ENCODE measurements around the gene RAP1GDS1. TPM values are rescaled to one million over a fixed set of nuclear protein-coding genes. Genes with fewer than 3 reads are reported as not detected.

Gene RAP1GDS1
- polyA plus RNA-seq, 1 of the 3 experiments (the other 2 are of a cell fraction) = 25.6 TPM

- POLR2A ChIA-PET = no interaction called here
- no peak overlapping the region for H2AFZ ChIP-seq (ENCODE audit: low read depth)
- TF ChIP-seq GATA2 (CRISPR knock-in tag; IDR thresholded peaks at IDR 0.05) = no peak
- no peak for TF ChIP-seq EP300 (IDR thresholded peaks at IDR 0.05; ENCODE audit: borderline replicate concordance in 1 of 2, low read depth in 1 of 2, low read length in 1 of 2)
- TF ChIP-seq MAX (IDR thresholded peaks at IDR 0.05; ENCODE audit: low read depth) = no peak
- no peak for TF ChIP-seq MEF2A (IDR thresholded peaks at IDR 0.05; ENCODE audit: borderline replicate concordance, low read depth)
- TF ChIP-seq, protein P1, sequence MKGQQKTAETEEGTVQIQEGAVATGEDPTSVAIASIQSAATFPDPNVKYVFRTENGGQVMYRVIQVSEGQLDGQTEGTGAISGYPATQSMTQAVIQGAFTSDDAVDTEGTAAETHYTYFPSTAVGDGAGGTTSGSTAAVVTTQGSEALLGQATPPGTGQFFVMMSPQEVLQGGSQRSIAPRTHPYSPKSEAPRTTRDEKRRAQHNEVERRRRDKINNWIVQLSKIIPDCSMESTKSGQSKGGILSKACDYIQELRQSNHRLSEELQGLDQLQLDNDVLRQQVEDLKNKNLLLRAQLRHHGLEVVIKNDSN (IDR thresholded peaks at IDR 0.05; ENCODE audit: borderline replicate concordance, low read depth) = no peak
- TF ChIP-seq JUND (IDR thresholded peaks at IDR 0.05) = no peak
- no peak for TF ChIP-seq TAF1 (IDR thresholded peaks at IDR 0.05; ENCODE audit: borderline replicate concordance, low read depth, low read length)
- TF ChIP-seq EZH2phosphoT487 (IDR thresholded peaks at IDR 0.05; ENCODE audit: borderline replicate concordance, low read depth) = no peak
- TF ChIP-seq RXRA (IDR thresholded peaks at IDR 0.05; ENCODE audit: borderline replicate concordance, low read depth) = no peak
- TF ChIP-seq GABPA (IDR thresholded peaks at IDR 0.05; ENCODE audit: low read depth) = no peak
- no peak for TF ChIP-seq REST (IDR thresholded peaks at IDR 0.05; ENCODE audit: low read depth, low read length)
- no peak for TF ChIP-seq NRF1 (IDR thresholded peaks at IDR 0.05; ENCODE audit: low read depth, low read length)
- no peak for TF ChIP-seq FOSL2 (IDR thresholded peaks at IDR 0.05; ENCODE audit: borderline replicate concordance, low read depth)
- TF ChIP-seq SIN3A (IDR thresholded peaks at IDR 0.05; ENCODE audit: borderline replicate concordance, low read depth, low read length) = no peak
- TF ChIP-seq FOXM1 (IDR thresholded peaks at IDR 0.05; ENCODE audit: low read depth) = no peak
- no peak for TF ChIP-seq MXI1 (IDR thresholded peaks at IDR 0.05; ENCODE audit: low read depth, low read length)
- TF ChIP-seq ELF1 (IDR thresholded peaks at IDR 0.05) = no peak
- TF ChIP-seq SMC3 (IDR thresholded peaks at IDR 0.05; ENCODE audit: low read depth, low read length) = no peak
- no peaks in the 10 kb centered on the region for H3K9me2 ChIP-seq
- no peaks in the 10 kb centered on the region for H3K27me3 ChIP-seq (ENCODE audit: insufficient read depth)
- H3K9ac ChIP-seq = no peak overlapping the region
- no peaks in the 10 kb centered on the region for H3K36me3 ChIP-seq (replicated peaks in 1 of 2; ENCODE audit: control insufficient read depth in 1 of 2, insufficient read depth in 2 of 2, low read length in 1 of 2)
- no peaks in the 10 kb centered on the region for H3K9me3 ChIP-seq
- no peak overlapping the region for H3K4me3 ChIP-seq (ENCODE audit: low read depth in 2 of 2, low read length in 1 of 2)
- no peak overlapping the region for H3K4me2 ChIP-seq
- DNase-seq = no peak
- H3K27ac ChIP-seq (ENCODE audit: low read depth in 2 of 2, low read length in 1 of 2) = no peak overlapping the region
- no peaks in the 10 kb centered on the region for H3K79me2 ChIP-seq (ENCODE audit: insufficient read depth)
- CTCF ChIA-PET = no interaction called here
- no peaks in the 10 kb centered on the region for H4K20me1 ChIP-seq (ENCODE audit: insufficient read depth)
- H3F3A ChIP-seq (replicated peaks; ENCODE audit: insufficient read depth) = no peaks in the 10 kb centered on the region
- H3K4me1 ChIP-seq (ENCODE audit: control insufficient read depth in 1 of 2, insufficient read depth in 2 of 2, low read depth in 1 of 2, low read length in 1 of 2) = no peaks in the 10 kb centered on the region
Observed at GRCh38 chr4:98248934-98249333, 12.2 kb upstream of the RAP1GDS1 start.
